ENCODE results near the gene BBIP1. TPM values are rescaled to one million over a fixed set of nuclear protein-coding genes. Genes with fewer than 3 reads are reported as not detected.

Gene BBIP1
- total RNA-seq, 2 experiments from 2014 or later: 17.1 to 21.9 TPM

DNA sequence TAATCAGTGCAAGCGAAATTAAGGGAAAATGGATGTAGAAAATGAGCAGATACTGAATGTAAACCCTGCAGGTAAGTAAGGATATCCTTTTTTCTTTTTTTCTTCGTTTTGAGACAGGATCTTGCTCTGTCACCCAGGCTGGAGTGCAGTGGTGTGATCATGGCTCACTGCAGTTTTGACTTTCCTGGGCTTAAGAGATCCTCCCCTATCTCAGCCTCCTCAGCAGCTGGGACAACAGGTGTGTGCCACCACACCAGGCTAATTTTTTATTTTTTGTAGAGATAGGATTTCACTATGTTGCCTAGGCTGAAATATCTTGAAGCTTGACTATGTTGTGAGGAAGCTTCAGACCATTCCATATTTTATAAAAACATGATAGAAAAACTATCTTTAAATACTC is 43.0 kb downstream of the BBIP1 start:
- Histone ChIP-seq H3K27me3 (ENCODE audit: control insufficient read depth in 1 of 2, insufficient read depth in 2 of 2, low read length in 2 of 2) (no peaks in the 10 kb centered on the region), H3K36me3 (ENCODE audit: insufficient read depth, low read length) (peaks cover 41% of the 10 kb centered on the region), H3K27ac (ENCODE audit: low read depth in 1 of 2, low read length in 2 of 2) (peak overlapping the region in 1 of 2 donors; percentile 13), H3K4me1 (ENCODE audit: insufficient read depth, low read length) (peaks cover 16% of the 10 kb centered on the region), H3K4me3 (ENCODE audit: low read length) (no peak overlapping the region), H3K9me3 (ENCODE audit: control insufficient read depth in 1 of 2, insufficient read depth in 1 of 2, low read length in 2 of 2) (no peaks in the 10 kb centered on the region)
- intact Hi-C loops (cut with DNase I, micrococcal nuclease): loop anchor here in 1 of 2 experiments (2.0 kb wide), 1 partner anchor 17 kb away; no protein-coding TSS in a partner anchor
- ChIA-PET POLR2A (interaction anchor here (0.6 to 2.1 kb wide), 8 partner anchors 9 to 73 kb away, joined by 3 to 8 read pairs (median 4); no protein-coding TSS in a partner anchor), CTCF (interaction anchor here (2.2 kb wide), 1 partner anchor 18 kb away, joined by 6 read pairs; no protein-coding TSS in a partner anchor)
- Mint-ChIP-seq H3K4me1 (ENCODE audit: low read depth) (peaks cover 82% of the 10 kb centered on the region), H3K27me3 (no peaks in the 10 kb centered on the region), H3K36me3 (ENCODE audit: low read depth) (peaks cover 75% of the 10 kb centered on the region), H3K27ac (peak overlapping the region; percentile 47), H3K4me3 (peak overlapping the region; percentile 39), H3K9me3 (no peaks in the 10 kb centered on the region)
- DNase-seq (no peak), ATAC-seq (ENCODE audit: poor library complexity) (no peak)
- TF ChIP-seq, protein P1, sequence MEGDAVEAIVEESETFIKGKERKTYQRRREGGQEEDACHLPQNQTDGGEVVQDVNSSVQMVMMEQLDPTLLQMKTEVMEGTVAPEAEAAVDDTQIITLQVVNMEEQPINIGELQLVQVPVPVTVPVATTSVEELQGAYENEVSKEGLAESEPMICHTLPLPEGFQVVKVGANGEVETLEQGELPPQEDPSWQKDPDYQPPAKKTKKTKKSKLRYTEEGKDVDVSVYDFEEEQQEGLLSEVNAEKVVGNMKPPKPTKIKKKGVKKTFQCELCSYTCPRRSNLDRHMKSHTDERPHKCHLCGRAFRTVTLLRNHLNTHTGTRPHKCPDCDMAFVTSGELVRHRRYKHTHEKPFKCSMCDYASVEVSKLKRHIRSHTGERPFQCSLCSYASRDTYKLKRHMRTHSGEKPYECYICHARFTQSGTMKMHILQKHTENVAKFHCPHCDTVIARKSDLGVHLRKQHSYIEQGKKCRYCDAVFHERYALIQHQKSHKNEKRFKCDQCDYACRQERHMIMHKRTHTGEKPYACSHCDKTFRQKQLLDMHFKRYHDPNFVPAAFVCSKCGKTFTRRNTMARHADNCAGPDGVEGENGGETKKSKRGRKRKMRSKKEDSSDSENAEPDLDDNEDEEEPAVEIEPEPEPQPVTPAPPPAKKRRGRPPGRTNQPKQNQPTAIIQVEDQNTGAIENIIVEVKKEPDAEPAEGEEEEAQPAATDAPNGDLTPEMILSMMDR (IDR thresholded peaks at IDR 0.05): no peak

DNA sequence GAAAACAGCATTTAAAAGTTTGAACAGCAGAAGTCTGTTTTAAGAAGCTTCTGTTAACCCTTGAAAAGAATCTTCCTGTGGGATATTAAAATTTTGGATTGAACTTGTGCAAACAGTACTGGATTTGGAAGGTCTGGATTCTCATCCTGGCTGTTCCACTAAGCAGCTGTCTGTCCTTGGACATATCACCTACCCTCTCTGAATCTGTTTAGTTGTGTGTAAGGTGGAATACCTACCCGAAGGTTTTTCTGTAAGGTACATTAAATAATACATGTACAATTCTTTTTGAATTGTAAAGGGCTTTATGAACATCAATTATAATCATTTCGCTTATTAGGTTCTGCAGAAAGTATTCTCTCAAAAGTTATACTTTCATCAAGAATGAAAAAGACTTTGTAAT is 45.0 kb downstream of the BBIP1 start:
- peaks cover 65% of the 10 kb centered on the region for H3K36me3 Mint-ChIP-seq (ENCODE audit: low read depth)
- peaks cover 82% of the 10 kb centered on the region for H3K4me1 Mint-ChIP-seq (ENCODE audit: low read depth)
- CTCF ChIA-PET: interaction anchor here (1.7 to 2.3 kb wide), 5 partner anchors 13 to 128 kb away, joined by 5 to 14 read pairs (median 8); no protein-coding TSS in a partner anchor

DNA sequence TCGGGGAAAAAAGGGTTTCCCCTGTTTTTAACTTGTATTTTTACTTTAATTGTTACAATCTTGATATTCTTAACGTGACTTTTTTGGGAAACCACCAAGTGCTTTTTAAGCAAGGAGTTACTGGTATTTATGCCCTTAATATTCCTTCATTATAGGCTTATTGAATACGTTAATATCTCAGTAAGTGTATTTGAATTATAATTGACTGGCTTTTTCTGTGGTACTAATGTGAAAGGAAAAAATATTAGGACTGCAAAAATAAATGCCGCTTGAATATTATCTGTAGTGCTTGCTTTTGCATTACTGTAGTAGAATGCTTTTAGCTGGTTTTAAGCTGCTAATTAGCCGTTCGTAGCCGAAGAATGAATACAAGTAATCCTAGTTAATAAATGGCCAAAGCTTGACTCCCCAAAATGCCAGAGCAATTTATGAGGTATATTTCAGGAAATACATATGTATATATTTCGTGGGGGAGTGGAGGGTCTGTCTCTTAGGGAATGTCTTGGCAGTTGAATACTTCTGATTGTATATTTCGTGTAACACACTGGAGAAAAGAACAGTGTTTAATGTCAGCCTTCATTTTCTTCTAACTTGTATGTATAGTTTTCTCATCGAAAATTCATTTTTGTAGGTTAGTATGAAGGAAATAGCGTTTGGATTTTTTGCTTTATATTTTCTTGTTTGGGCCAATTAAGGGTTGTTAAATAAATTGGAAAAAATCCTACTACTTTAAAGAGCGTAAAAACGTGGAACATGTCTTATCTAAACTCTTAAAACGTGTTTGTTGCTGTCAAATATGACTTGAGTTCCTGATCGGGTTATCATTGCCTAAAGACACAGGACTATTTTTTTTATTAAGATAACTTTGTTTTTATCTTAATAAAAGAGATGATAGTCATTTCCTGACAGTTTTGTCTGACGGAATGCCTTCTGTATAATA is 45.7 kb downstream of the BBIP1 start:
- Histone ChIP-seq H3K27ac (ENCODE audit: low read depth in 1 of 2, low read length in 2 of 2) (peak overlapping the region; percentile 93 to 99), H3K4me1 (ENCODE audit: insufficient read depth, low read length) (peaks cover 39% of the 10 kb centered on the region), H3K36me3 (ENCODE audit: insufficient read depth, low read length) (peaks cover 25% of the 10 kb centered on the region), H3K4me3 (ENCODE audit: low read length) (peak overlapping the region; percentile 86), H3K27me3 (ENCODE audit: control insufficient read depth in 1 of 2, insufficient read depth in 2 of 2, low read length in 2 of 2) (no peaks in the 10 kb centered on the region), H3K9me3 (ENCODE audit: control insufficient read depth in 1 of 2, insufficient read depth in 1 of 2, low read length in 2 of 2) (no peaks in the 10 kb centered on the region)
- ATAC-seq (ENCODE audit: poor library complexity) (no peak), DNase-seq (no peak)
- Mint-ChIP-seq H3K9me3 (no peaks in the 10 kb centered on the region), H3K4me1 (ENCODE audit: low read depth) (peaks cover 82% of the 10 kb centered on the region), H3K36me3 (ENCODE audit: low read depth) (peaks cover 58% of the 10 kb centered on the region), H3K4me3 (peak overlapping the region; percentile 96), H3K27ac (peak overlapping the region; percentile 96), H3K27me3 (no peaks in the 10 kb centered on the region)
- TF ChIP-seq, protein P1 (IDR thresholded peaks at IDR 0.05): no peak
- POLR2A ChIA-PET: interaction anchor here (0.6 to 3.4 kb wide), 21 partner anchors 9 to 375 kb away, joined by 3 to 102 read pairs (median 4); partner anchors contain the start of genes BBIP1, DUSP5 and SHOC2
- CTCF ChIA-PET: interaction anchor here (0.7 to 2.5 kb wide), 16 partner anchors 9 to 127 kb away, joined by 3 to 14 read pairs (median 4); no protein-coding TSS in a partner anchor
- intact Hi-C loops (cut with DNase I, micrococcal nuclease): loop anchor here (1.0 to 5.0 kb wide), 12 partner anchors 9 to 127 kb away; partner anchors contain the start of genes BBIP1 (in 2 of the 2) and SHOC2 (in 2 of the 2)

More for the DNA sequence above, 45.0 kb downstream of the BBIP1 start:
- Mint-ChIP-seq H3K4me3 (peak overlapping the region; percentile 96), H3K27ac (peak overlapping the region; percentile 96), H3K27me3 (no peaks in the 10 kb centered on the region), H3K9me3 (no peaks in the 10 kb centered on the region)
- H3K36me3 ChIP-seq (ENCODE audit: insufficient read depth, low read length): peaks cover 31% of the 10 kb centered on the region
- POLR2A ChIA-PET: interaction anchor here (0.6 to 3.4 kb wide), 4 partner anchors 9 to 45 kb away, joined by 3 to 102 read pairs (median 19); partner anchors contain the start of genes BBIP1 and SHOC2
- no peak for ATAC-seq (ENCODE audit: poor library complexity)
- DNase-seq: no peak
- no peaks in the 10 kb centered on the region for H3K9me3 ChIP-seq (ENCODE audit: control insufficient read depth in 1 of 2, insufficient read depth in 1 of 2, low read length in 2 of 2)
- peak overlapping the region; percentile 93 to 99 for H3K27ac ChIP-seq (ENCODE audit: low read depth in 1 of 2, low read length in 2 of 2)
- intact Hi-C loops (cut with DNase I, micrococcal nuclease): loop anchor here (2.0 to 5.0 kb wide), 8 partner anchors 19 to 127 kb away; partner anchors contain the start of genes BBIP1 (in 2 of the 2) and SHOC2 (in 2 of the 2)
- H3K4me3 ChIP-seq (ENCODE audit: low read length): peak overlapping the region; percentile 86
- H3K4me1 ChIP-seq (ENCODE audit: insufficient read depth, low read length): peaks cover 32% of the 10 kb centered on the region
- H3K27me3 ChIP-seq (ENCODE audit: control insufficient read depth in 1 of 2, insufficient read depth in 2 of 2, low read length in 2 of 2): no peaks in the 10 kb centered on the region
- TF ChIP-seq, protein P1 (IDR thresholded peaks at IDR 0.05): no peak
